ENCODE data around the gene ZNF586.
"Not testable (repeated sequence)": the region's sequence is repeated elsewhere in the genome, so short reads cannot be mapped to it uniquely, and the experiment has no call there.

The ZNF586 gene

GRCh38 chr19:57769345-57770131, at the start of gene ZNF586:
Gene ZNF586 (plus strand): TSS chr19:57769676. CDS start chr19:57769843, 167 bp downstream.
- no peak for TF ChIP-seq ZNF274 (IDR thresholded peaks at IDR 0.05; ENCODE audit: low read depth, low read length)
- peak within 1 kb of the TSS; percentile 77 for H3K4me3 ChIP-seq (ENCODE audit: low read length)

GRCh38 chr19:57719901-57720519, 49.5 kb upstream of the ZNF586 start:
- no peak for TF ChIP-seq ZNF274 (IDR thresholded peaks at IDR 0.05; ENCODE audit: low read depth, low read length)
- no peak overlapping the region for H3K4me3 ChIP-seq (ENCODE audit: low read length)

- TF ChIP-seq ZNF274 (IDR thresholded peaks at IDR 0.05; ENCODE audit: low read depth, low read length): no peak
- no peak overlapping the region for H3K4me3 ChIP-seq (ENCODE audit: low read length)
Measured at GRCh38 chr19:57720878-57721277, 48.6 kb upstream of the ZNF586 start.

- H3K4me3 ChIP-seq (ENCODE audit: low read length): not testable (repeated sequence)
Measured at GRCh38 chr19:57738320-57738719, 31.2 kb upstream of the ZNF586 start.

- not testable (repeated sequence) for H3K4me3 ChIP-seq (ENCODE audit: low read length)
Measured at GRCh38 chr19:57738770-57739169, 30.7 kb upstream of the ZNF586 start.

- H3K4me3 ChIP-seq (ENCODE audit: low read length): peak within 1 kb of the TSS; percentile 93
- TF ChIP-seq ZNF274 (IDR thresholded peaks at IDR 0.05; ENCODE audit: low read depth, low read length): no peak
Measured at GRCh38 chr19:57746580-57747471, 22.6 kb upstream of the ZNF586 start, which contains the start of gene ZNF776. Gene ZNF776 (plus strand): TSS chr19:57746815. CDS start chr19:57747059, 244 bp downstream.

GRCh38 chr19:57747472-57747807, 22.0 kb upstream of the ZNF586 start:
- TF ChIP-seq ZNF274 (IDR thresholded peaks at IDR 0.05; ENCODE audit: low read depth, low read length): no peak

GRCh38 chr19:57748029-57748428, 21.4 kb upstream of the ZNF586 start:
- peak overlapping the region; percentile 93; the same call in 1 of the 2 replicates for H3K4me3 ChIP-seq (ENCODE audit: low read length)
- no peak for TF ChIP-seq ZNF274 (IDR thresholded peaks at IDR 0.05; ENCODE audit: low read depth, low read length)

More at GRCh38 chr19:57747472-57747807, 22.0 kb upstream of the ZNF586 start:
- H3K4me3 ChIP-seq (ENCODE audit: low read length): peak overlapping the region; percentile 93

- TF ChIP-seq ZNF274 (IDR thresholded peaks at IDR 0.05; ENCODE audit: low read depth, low read length): no peak
- H3K4me3 ChIP-seq (ENCODE audit: low read length): no peak overlapping the region
Measured at GRCh38 chr19:57754091-57754673, 15.3 kb upstream of the ZNF586 start.

- no peak overlapping the region for H3K4me3 ChIP-seq (ENCODE audit: low read length)
- TF ChIP-seq ZNF274 (IDR thresholded peaks at IDR 0.05; ENCODE audit: low read depth, low read length): no peak
Measured at GRCh38 chr19:57755031-57755430, 14.4 kb upstream of the ZNF586 start.

- TF ChIP-seq ZNF274 (IDR thresholded peaks at IDR 0.05; ENCODE audit: low read depth, low read length): no peak
- no peak overlapping the region for H3K4me3 ChIP-seq (ENCODE audit: low read length)
Measured at GRCh38 chr19:57757941-57758340, 11.5 kb upstream of the ZNF586 start.

- H3K4me3 ChIP-seq (ENCODE audit: low read length): no peak overlapping the region
- no peak for TF ChIP-seq ZNF274 (IDR thresholded peaks at IDR 0.05; ENCODE audit: low read depth, low read length)
Measured at GRCh38 chr19:57759096-57759495, 10.4 kb upstream of the ZNF586 start.

- TF ChIP-seq ZNF274 (IDR thresholded peaks at IDR 0.05; ENCODE audit: low read depth, low read length): no peak
- H3K4me3 ChIP-seq (ENCODE audit: low read length): no peak overlapping the region
Measured at GRCh38 chr19:57771417-57771816, 1.9 kb downstream of the ZNF586 start.

GRCh38 chr19:57773488-57773887, 4.0 kb downstream of the ZNF586 start:
- TF ChIP-seq ZNF274 (IDR thresholded peaks at IDR 0.05; ENCODE audit: low read depth, low read length): no peak
- no peak overlapping the region for H3K4me3 ChIP-seq (ENCODE audit: low read length)
